ENCODE measurements around the gene OGFR. TPM values are rescaled to one million over a fixed set of nuclear protein-coding genes. Genes with fewer than 3 reads are reported as not detected.

Gene OGFR
- total RNA-seq, 1 donor from 2014 or later = 74.6 TPM

GRCh38 chr20:62840244-62841197 is 35.9 kb downstream of the OGFR start:
- DNase-seq = no peak
- Mint-ChIP-seq H3K27me3 (no peaks in the 10 kb centered on the region), H3K4me1 (peaks cover 28% of the 10 kb centered on the region), H3K36me3 (ENCODE audit: low read depth) (peaks cover 26% of the 10 kb centered on the region), H3K27ac (peak overlapping the region; percentile 24), H3K9me3 (no peaks in the 10 kb centered on the region), H3K4me3 (no peak overlapping the region)
- intact Hi-C loops (cut with micrococcal nuclease) = no loop called here
- no peak for TF ChIP-seq CTCF (IDR thresholded peaks at IDR 0.05)
- CTCF ChIA-PET = no interaction called here
- ATAC-seq (ENCODE audit: low read depth) = no peak
- POLR2A ChIA-PET = interaction anchor here (0.8 kb wide), 1 partner anchor 14 kb away, joined by 3 read pairs; no protein-coding TSS in a partner anchor

GRCh38 chr20:62841705-62842212 is 37.1 kb downstream of the OGFR start:
- H3K27ac Mint-ChIP-seq = no peak overlapping the region
- H3K36me3 Mint-ChIP-seq (ENCODE audit: low read depth) = peaks cover 35% of the 10 kb centered on the region
- no peaks in the 10 kb centered on the region for H3K9me3 Mint-ChIP-seq
- DNase-seq (no peak), ATAC-seq (ENCODE audit: low read depth) (no peak)
- intact Hi-C loops (cut with micrococcal nuclease) = no loop called here
- peaks cover 25% of the 10 kb centered on the region for H3K4me1 Mint-ChIP-seq
- POLR2A ChIA-PET = interaction anchor here (1.0 kb wide), 1 partner anchor 48 kb away, joined by 3 read pairs; no protein-coding TSS in a partner anchor
- TF ChIP-seq CTCF (IDR thresholded peaks at IDR 0.05) = no peak
- CTCF ChIA-PET = no interaction called here
- H3K27me3 Mint-ChIP-seq = no peaks in the 10 kb centered on the region
- H3K4me3 Mint-ChIP-seq = no peak overlapping the region

DNA sequence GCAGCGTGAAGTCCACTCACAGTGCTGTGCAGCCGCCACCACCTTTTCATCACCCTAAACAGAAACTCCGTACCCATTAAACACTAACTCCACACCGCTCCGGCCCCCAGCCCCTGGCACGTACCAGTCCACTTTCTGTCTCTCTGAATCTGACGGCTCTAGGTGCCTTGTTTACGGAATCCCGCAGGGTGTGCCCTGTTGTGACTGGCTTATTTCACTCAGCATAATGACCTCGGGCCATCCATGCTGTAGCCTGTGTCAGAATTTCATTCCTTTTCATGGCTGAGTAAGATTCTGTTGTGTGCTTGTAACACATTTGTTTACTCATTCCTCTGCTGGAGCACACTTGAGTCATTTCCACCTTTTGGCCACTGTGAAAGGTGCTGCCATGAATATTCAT is 39.0 kb downstream of the OGFR start:
- no peak for TF ChIP-seq CTCF (IDR thresholded peaks at IDR 0.05)
- H3K9me3 Mint-ChIP-seq = no peaks in the 10 kb centered on the region
- H3K4me3 Mint-ChIP-seq = no peak overlapping the region
- ATAC-seq (ENCODE audit: low read depth) (no peak), DNase-seq (no peak)
- no peak overlapping the region for H3K27ac Mint-ChIP-seq
- H3K27me3 Mint-ChIP-seq = no peaks in the 10 kb centered on the region
- ChIA-PET CTCF (no interaction called here), POLR2A (no interaction called here)
- intact Hi-C loops (cut with micrococcal nuclease) = no loop called here
- peaks cover 44% of the 10 kb centered on the region for H3K36me3 Mint-ChIP-seq (ENCODE audit: low read depth)
- peaks cover 8% of the 10 kb centered on the region for H3K4me1 Mint-ChIP-seq

DNA sequence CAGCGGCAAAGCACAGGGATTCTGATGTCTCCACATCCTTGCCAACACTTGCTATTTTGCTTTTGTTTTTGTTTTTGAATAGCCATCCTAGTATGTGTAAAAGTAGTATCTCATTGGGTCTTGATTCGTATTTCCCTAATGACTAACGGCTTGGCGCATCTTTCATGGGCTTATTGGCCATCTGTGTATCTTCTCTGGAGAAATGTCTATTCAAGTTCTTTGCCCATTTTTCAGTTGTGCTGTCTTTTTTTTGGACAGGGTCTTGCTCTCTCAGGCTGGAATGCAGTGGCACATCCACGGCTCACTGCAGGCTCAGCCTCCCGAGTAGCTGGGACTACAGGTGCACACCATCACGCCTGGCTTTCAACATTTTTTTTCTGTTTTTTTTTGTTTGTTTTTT is 39.5 kb downstream of the OGFR start:
- H3K9me3 Mint-ChIP-seq = no peaks in the 10 kb centered on the region
- ChIA-PET CTCF (no interaction called here), POLR2A (no interaction called here)
- no peak for ATAC-seq (ENCODE audit: low read depth)
- no peak for TF ChIP-seq CTCF (IDR thresholded peaks at IDR 0.05)
- no peak for DNase-seq
- no peak overlapping the region for H3K27ac Mint-ChIP-seq
- no peaks in the 10 kb centered on the region for H3K27me3 Mint-ChIP-seq
- intact Hi-C loops (cut with micrococcal nuclease) = no loop called here
- H3K36me3 Mint-ChIP-seq (ENCODE audit: low read depth) = peaks cover 47% of the 10 kb centered on the region
- peaks cover 8% of the 10 kb centered on the region for H3K4me1 Mint-ChIP-seq
- H3K4me3 Mint-ChIP-seq = no peak overlapping the region

DNA sequence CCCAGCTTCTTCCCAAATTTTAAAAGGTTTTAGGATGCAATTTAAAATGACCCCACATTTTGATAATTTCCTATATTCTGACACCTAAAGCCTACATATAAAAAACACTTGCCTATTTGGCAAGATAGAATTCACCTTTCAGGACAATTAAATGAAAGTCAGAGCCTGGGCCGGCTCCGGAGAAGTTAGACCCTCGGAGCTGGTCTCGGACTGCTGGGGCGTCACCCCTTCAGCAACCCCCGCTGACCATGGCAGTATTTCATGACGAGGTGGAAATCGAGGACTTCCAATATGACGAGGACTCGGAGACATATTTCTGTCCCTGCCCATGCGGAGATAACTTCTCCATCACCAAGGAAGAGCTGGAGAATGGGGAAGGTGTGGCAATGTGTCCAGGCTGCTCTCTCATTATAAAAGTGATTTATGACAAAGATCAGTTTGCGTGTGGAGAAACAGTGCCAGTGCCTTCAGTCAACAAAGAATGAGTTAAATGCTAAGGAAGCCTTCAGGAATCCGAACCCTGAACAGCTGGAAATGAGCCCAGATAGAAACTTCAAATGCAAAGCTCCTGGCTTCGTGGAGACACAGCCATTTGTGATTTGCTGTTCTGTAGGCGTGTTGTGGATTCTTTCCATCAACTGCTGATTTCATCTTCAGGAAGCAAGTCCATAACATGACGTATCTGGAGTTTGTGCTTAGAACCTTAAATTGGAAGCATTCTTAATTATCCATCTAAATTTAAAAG is 41.0 kb downstream of the OGFR start:
- no peaks in the 10 kb centered on the region for H3K9me3 Mint-ChIP-seq
- ATAC-seq (ENCODE audit: low read depth) = no peak
- ChIA-PET CTCF (no interaction called here), POLR2A (interaction anchor here (0.7 to 1.9 kb wide), 2 partner anchors 12 to 13 kb away, joined by 3 to 8 read pairs; no protein-coding TSS in a partner anchor)
- H3K36me3 Mint-ChIP-seq (ENCODE audit: low read depth) = peaks cover 50% of the 10 kb centered on the region
- H3K4me3 Mint-ChIP-seq = no peak overlapping the region
- H3K27me3 Mint-ChIP-seq = no peaks in the 10 kb centered on the region
- no peak for TF ChIP-seq CTCF (IDR thresholded peaks at IDR 0.05)
- no peak overlapping the region for H3K27ac Mint-ChIP-seq
- no peak for DNase-seq
- peaks cover 4% of the 10 kb centered on the region for H3K4me1 Mint-ChIP-seq
- intact Hi-C loops (cut with micrococcal nuclease) = no loop called here

Measured in activated B cell treated with CpG ODN at 0.5 μM for 24 hours (primary cell).